Left lung (tissue), 10 donors: Measurements from ENCODE around the gene ACTN4. TPM values are rescaled to one million over a fixed set of nuclear protein-coding genes. Genes with fewer than 3 reads are reported as not detected.

Source experiments
- ATAC-seq: fragments of 200-7000 bp; cut with Tn5 transposase; one replicate; pipeline ENCODE4 v1.9.1; 2020; ENCODE audit warnings: moderate library complexity
- DNase-seq, 4 donors: peaks; one replicate each; pipeline ENCODE4 v3.0.0-alpha.2; 2013 to 2020
- H3K27ac ChIP-seq, 2 donors: fragments of 200-600 bp; sonication (generic) in 1 of 2; one replicate each; pipeline versions ENCODE4 v1.5.0 to v1.8.0; 2020 to 2021
- H3K27me3 ChIP-seq, 2 donors: fragments of 200-600 bp; sonication (generic) in 1 of 2; one replicate each; pipeline versions ENCODE4 v1.5.0 to v1.8.0; 2020 to 2021
- H3K36me3 ChIP-seq, 2 donors: fragments of 200-600 bp; sonication (generic) in 1 of 2; one replicate each; pipeline versions ENCODE4 v1.5.0 to v1.8.0; 2020 to 2021
- H3K4me1 ChIP-seq, 2 donors: fragments of 200-600 bp; one replicate each; pipeline ENCODE4 v1.8.0; 2021
- H3K4me3 ChIP-seq, 2 donors: fragments of 200-600 bp; sonication (generic) in 1 of 2; one replicate each; pipeline versions ENCODE4 v1.5.0 to v1.8.0; 2020 to 2021; ENCODE audit warnings: mild to moderate bottlenecking in 1 of 2
- H3K9me3 ChIP-seq, 2 donors: fragments of 200-600 bp; sonication (generic) in 1 of 2; one replicate each; pipeline versions ENCODE4 v1.5.0 to v1.8.0; 2020 to 2021
- intact Hi-C, 2 donors: fragments of 100-400 bp; cut with DNase I; formaldehyde crosslinking; loops; one replicate each; pipeline versions ENCODE4 v1.11.2 to v1.14.2; 2022
- polyA plus RNA-seq, 6 donors: library from polyadenylated mRNA; unstranded; fragments of 120-200 nt; gene quantifications; one replicate each; pipeline ENCODE4 v1.2.1, GENCODE V29; 2013; ENCODE audit not compliant: insufficient read length in 6 of 6
- total RNA-seq, 2 donors: library from RNA; stranded (reverse); fragmentation: NEBNext Ultra II Directional; extraction: Animal tissue kit (Norgen Biotek cat#: 25700); gene quantifications; one replicate each; pipeline ENCODE4 v1.2.1, GENCODE V29; 2021
- TF ChIP-seq, protein P1 (sequence below), 2 donors: fragments of 200-600 bp; sonication (generic) in 1 of 2; IDR thresholded peaks; one replicate each; pipeline versions ENCODE4 v1.5.0 to v1.8.0; 2021; ENCODE audit warnings: antibody characterized with exemption in 2 of 2
- donor health status: DM: no; HTN: yes; CAD: no.
- donor health status: DM: no; HTN: no; CAD: no.

The ACTN4 gene
- total and polyA plus RNA-seq, 8 donors: 373 to 647 (median 402) TPM

DNA sequence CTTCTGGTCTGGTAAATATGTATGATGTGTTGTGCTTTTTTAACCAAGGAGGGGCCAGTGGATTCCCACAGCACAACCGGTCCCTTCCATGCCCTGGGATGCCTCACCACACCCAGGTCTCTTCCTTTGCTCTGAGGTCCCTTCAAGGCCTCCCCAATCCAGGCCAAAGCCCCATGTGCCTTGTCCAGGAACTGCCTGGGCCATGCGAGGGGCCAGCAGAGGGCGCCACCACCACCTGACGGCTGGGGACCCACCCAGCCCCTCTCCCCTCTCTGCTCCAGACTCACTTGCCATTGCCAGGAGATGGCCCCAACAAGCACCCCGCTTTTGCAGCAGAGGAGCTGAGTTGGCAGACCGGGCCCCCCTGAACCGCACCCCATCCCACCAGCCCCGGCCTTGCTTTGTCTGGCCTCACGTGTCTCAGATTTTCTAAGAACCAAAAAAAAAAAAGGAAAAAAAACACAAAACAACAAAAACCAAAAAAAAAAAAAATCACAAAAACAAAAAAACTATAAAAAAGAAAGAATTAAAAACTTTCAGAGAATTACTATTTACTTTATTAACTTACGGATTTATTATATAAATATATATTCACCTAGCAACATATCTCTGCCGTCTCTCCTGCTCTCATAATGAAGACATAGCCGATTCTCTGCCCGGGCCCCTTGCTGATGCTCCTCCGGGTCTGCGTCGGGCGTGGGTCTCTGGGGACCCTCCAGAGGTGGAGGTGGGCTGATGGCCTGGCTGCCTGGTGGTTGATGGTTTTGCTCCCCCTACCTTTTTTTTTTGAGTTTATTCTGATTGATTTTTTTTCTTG is 82.4 kb downstream of the ACTN4 start:
- Histone ChIP-seq H3K27me3 (no peaks in the 10 kb centered on the region), H3K9me3 (no peaks in the 10 kb centered on the region), H3K27ac (peak overlapping the region in 1 of 2 donors; percentile 23), H3K4me3 (no peak overlapping the region), H3K36me3 (peaks cover 0 to 72% of the 10 kb centered on the region in 2 donors), H3K4me1 (peaks cover 0 to 45% of the 10 kb centered on the region in 2 donors)
- peak in 3 of 4 donors; percentile 61 to 91 (median 65) for DNase-seq
- TF ChIP-seq, protein P1, sequence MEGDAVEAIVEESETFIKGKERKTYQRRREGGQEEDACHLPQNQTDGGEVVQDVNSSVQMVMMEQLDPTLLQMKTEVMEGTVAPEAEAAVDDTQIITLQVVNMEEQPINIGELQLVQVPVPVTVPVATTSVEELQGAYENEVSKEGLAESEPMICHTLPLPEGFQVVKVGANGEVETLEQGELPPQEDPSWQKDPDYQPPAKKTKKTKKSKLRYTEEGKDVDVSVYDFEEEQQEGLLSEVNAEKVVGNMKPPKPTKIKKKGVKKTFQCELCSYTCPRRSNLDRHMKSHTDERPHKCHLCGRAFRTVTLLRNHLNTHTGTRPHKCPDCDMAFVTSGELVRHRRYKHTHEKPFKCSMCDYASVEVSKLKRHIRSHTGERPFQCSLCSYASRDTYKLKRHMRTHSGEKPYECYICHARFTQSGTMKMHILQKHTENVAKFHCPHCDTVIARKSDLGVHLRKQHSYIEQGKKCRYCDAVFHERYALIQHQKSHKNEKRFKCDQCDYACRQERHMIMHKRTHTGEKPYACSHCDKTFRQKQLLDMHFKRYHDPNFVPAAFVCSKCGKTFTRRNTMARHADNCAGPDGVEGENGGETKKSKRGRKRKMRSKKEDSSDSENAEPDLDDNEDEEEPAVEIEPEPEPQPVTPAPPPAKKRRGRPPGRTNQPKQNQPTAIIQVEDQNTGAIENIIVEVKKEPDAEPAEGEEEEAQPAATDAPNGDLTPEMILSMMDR (IDR thresholded peaks at IDR 0.05): peak; percentile 73 to 78
- intact Hi-C loops: loop anchor here (10.0 kb wide), 2 partner anchors 75 to 95 kb away; no protein-coding TSS in a partner anchor
- ATAC-seq: peak; percentile 41

DNA sequence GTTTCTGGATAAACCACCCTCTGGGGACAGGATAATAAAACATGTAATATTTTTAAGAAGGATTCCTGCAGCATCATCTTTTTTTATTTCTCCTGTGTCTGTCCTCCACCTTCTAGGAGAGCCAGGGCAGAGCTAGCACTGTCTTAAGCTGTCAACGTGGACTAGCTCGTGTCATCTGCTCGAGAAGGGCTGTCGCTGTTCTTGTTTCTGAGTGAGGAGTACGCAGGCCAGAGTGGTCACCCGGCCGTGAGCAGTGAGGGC is 83.0 kb downstream of the ACTN4 start:
- Histone ChIP-seq H3K36me3 (peaks cover 0 to 67% of the 10 kb centered on the region in 2 donors), H3K27ac (no peak overlapping the region), H3K27me3 (no peaks in the 10 kb centered on the region), H3K4me1 (peaks cover 0 to 50% of the 10 kb centered on the region in 2 donors), H3K9me3 (no peaks in the 10 kb centered on the region), H3K4me3 (no peak overlapping the region)
- ATAC-seq (no peak), DNase-seq (no peak)
- intact Hi-C loops: no loop called here
- TF ChIP-seq, protein P1 (IDR thresholded peaks at IDR 0.05): no peak

DNA sequence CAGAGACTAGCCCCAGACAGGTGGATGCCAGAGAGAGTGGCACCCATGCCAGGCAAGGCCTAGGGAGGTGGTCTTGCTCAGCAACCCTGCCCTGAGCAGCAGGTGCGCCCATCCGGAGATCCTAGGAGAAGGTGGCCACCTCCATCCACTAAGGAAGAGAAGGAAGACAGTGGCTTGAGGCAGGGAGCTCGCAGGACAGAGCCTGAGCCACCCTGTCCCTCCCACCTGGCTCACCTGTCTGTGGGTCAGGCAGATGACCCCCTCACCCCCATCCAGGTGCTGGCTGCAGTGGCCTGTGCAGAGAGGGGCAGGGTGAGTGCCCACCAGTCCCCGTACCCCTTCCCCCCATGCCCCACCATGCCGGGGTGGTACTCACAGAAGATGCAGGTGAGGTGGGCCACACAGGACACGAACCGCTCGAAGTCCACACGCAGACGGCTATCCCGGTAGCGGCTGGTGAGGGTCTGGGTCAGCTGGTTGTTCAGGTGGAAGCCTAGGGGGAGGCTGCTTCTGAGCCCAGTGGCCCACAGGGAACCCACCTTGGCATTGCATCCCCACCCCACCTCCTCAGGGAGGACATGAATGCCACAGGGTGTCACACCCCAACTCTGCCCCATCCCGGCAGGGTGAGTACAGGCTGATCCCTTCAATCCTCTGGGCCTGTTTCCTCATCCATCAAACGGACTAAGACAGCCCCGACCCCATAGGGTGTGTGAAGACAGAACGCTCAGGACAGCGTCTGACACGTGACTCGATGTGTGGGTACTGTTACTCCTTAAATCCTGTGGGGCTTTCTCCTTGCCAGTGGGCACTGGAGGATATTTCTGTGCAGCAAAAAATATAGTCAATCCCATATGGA is 83.5 kb downstream of the ACTN4 start:
- no peak for ATAC-seq
- TF ChIP-seq, protein P1 (IDR thresholded peaks at IDR 0.05): no peak
- peaks cover 0 to 61% of the 10 kb centered on the region in 2 donors for H3K36me3 ChIP-seq
- intact Hi-C loops: no loop called here
- H3K27me3 ChIP-seq: peaks cover 0 to under 1% of the 10 kb centered on the region in 2 donors
- peak overlapping the region; percentile 54 to 70 for H3K27ac ChIP-seq
- H3K4me3 ChIP-seq: no peak overlapping the region
- peak in 2 of 4 donors; percentile 32 to 54 for DNase-seq
- H3K9me3 ChIP-seq: no peaks in the 10 kb centered on the region
- peaks cover 0 to 51% of the 10 kb centered on the region in 2 donors for H3K4me1 ChIP-seq

DNA sequence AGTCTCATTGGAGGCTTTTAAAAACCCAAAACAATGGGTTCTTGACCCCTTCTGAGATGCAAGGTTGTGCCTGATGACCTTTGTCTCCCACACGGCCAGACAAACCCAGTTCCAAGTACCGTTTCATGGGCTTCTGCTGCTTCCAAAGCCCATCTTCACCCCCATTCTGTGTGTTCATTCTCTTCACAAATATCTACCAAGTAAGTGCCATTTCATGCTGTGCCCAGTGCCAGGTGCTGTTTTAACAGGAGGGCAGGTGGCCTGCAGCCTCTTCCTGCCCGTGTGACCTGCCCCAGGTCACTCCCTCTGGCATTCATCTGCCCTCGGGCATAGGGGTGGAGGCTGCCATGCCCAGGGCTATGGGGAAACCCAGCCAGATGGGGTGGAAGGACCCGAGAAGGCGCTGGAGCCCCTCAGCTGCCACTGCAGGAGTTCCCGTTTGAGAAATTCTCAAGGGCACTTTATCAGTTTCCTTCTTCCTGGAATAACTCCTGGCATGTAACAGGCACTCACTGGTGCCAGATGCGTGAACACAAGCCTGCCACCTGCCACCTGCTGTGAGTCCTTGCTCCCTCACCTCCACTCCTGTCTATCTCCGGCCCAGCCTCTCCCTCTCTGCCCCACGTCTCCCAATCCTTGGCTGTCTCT is 84.3 kb downstream of the ACTN4 start:
- H3K27ac ChIP-seq: peak overlapping the region; percentile 54 to 70
- DNase-seq (peak in 2 of 4 donors; percentile 58 to 81), ATAC-seq (peak; percentile 60)
- peaks cover 0 to 53% of the 10 kb centered on the region in 2 donors for H3K36me3 ChIP-seq
- intact Hi-C loops: no loop called here
- no peaks in the 10 kb centered on the region for H3K9me3 ChIP-seq
- peaks cover 0 to 9% of the 10 kb centered on the region in 2 donors for H3K27me3 ChIP-seq
- TF ChIP-seq, protein P1 (IDR thresholded peaks at IDR 0.05): no peak
- H3K4me1 ChIP-seq: peaks cover 0 to 59% of the 10 kb centered on the region in 2 donors
- H3K4me3 ChIP-seq: no peak overlapping the region

DNA sequence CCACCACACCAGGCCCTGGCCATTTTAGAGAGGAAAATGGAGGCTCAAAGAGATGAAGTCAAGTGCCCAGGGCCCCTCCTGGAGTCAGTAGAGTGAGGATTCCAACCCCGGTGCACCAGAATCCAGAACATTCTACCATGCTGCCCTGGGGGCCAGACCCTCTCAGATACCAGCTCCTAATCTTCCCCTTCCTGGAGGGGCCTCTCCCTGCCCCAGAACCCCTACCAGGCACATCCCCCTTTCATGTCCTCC is 85.7 kb downstream of the ACTN4 start:
- Histone ChIP-seq H3K4me3 (no peak overlapping the region), H3K4me1 (peaks cover 0 to 54% of the 10 kb centered on the region in 2 donors), H3K27ac (peak overlapping the region in 1 of 2 donors; percentile 70), H3K27me3 (peaks cover 0 to 20% of the 10 kb centered on the region in 2 donors), H3K9me3 (no peaks in the 10 kb centered on the region), H3K36me3 (peaks cover 0 to 39% of the 10 kb centered on the region in 2 donors)
- intact Hi-C loops: no loop called here
- DNase-seq (no peak), ATAC-seq (no peak)
- TF ChIP-seq, protein P1 (IDR thresholded peaks at IDR 0.05): no peak
